GM10266 (cell line): Measurements from ENCODE around the gene CYYR1.

ENCODE experiments used
- DNase-seq: peaks from one replicate; pipeline ENCODE4 v3.0.0; 2012; ENCODE audit errors: extremely low spot score
- TF ChIP-seq, protein P1 (sequence below): IDR thresholded peaks from 2 replicates; pipeline ENCODE4 v1.5.1; 2012; ENCODE audit warnings: mild to moderate bottlenecking, low read depth; ENCODE audit not compliant: control insufficient read depth, insufficient read depth; ENCODE audit errors: missing control alignments

The CYYR1 gene

GRCh38 chr21:26432410-26432809 is 140.7 kb downstream of the CYYR1 start:
- TF ChIP-seq, protein P1, sequence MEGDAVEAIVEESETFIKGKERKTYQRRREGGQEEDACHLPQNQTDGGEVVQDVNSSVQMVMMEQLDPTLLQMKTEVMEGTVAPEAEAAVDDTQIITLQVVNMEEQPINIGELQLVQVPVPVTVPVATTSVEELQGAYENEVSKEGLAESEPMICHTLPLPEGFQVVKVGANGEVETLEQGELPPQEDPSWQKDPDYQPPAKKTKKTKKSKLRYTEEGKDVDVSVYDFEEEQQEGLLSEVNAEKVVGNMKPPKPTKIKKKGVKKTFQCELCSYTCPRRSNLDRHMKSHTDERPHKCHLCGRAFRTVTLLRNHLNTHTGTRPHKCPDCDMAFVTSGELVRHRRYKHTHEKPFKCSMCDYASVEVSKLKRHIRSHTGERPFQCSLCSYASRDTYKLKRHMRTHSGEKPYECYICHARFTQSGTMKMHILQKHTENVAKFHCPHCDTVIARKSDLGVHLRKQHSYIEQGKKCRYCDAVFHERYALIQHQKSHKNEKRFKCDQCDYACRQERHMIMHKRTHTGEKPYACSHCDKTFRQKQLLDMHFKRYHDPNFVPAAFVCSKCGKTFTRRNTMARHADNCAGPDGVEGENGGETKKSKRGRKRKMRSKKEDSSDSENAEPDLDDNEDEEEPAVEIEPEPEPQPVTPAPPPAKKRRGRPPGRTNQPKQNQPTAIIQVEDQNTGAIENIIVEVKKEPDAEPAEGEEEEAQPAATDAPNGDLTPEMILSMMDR: no peak
- no peak for DNase-seq

DNA sequence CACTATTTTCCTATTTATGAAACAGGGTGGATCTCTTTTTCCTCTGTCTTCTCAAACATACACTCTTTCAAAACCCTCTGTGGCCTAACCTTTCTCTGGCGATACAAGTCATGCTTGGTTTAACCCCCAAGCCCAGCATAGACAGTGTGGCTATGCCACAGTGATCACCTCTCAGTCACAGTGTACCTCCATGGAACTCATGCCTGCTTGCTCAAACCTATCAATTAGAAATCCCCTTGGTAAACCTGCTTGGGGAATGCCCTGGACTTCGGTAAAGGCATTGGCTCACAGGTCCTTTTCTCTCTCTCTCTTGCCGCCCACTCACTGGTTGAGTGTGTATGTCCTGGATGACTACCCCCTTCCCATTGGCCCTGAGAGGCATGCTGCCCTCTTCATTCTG is 147.5 kb downstream of the CYYR1 start:
- TF ChIP-seq, protein P1: no peak
- no peak for DNase-seq

- TF ChIP-seq, protein P1: no peak
- DNase-seq: no peak
Observed at GRCh38 chr21:26423511-26423910, 149.6 kb downstream of the CYYR1 start.

DNA sequence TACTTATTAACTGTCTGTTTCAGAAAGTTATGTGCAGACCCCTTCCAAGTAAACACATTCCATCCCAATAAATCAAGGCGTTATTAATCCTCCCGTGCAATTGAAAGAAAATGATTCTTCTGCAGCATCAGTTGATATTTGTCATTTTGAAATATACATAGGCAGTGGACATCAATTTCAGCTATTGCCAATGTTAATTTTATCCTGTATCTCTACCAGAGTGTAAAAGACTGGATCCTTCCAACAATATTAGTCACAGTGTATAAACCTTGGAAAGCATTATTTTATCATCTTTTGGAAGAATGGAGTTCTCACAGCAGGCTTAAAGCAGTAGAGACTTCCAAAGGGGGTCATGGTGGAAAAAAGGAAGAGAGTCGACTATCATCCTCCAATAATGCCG is 150.4 kb downstream of the CYYR1 start:
- no peak for DNase-seq
- TF ChIP-seq, protein P1: no peak

DNA sequence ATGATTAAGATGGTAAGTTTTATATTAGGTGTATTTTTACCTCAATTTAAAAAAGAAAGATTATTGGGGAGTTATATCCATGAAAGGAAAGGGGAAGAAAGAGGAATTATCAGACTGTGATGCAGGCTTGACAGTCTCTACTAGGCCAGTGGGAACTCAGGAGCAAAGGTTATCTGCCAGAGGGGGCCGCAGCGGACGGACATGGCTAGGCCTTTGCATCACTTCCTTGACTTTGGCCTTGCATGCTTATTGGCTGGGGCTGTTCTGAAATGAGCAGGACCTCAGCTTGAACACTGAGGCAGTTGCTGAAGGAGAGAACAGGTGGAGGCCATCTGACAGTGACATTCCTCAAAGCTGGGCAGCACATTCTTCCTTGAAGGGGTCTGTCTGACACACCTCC is 150.9 kb downstream of the CYYR1 start:
- no peak for DNase-seq
- TF ChIP-seq, protein P1: no peak

GRCh38 chr21:26421724-26422123 is 151.4 kb downstream of the CYYR1 start:
- DNase-seq: no peak
- TF ChIP-seq, protein P1: no peak
